Measurements from ENCODE around the gene NPW.

DNA sequence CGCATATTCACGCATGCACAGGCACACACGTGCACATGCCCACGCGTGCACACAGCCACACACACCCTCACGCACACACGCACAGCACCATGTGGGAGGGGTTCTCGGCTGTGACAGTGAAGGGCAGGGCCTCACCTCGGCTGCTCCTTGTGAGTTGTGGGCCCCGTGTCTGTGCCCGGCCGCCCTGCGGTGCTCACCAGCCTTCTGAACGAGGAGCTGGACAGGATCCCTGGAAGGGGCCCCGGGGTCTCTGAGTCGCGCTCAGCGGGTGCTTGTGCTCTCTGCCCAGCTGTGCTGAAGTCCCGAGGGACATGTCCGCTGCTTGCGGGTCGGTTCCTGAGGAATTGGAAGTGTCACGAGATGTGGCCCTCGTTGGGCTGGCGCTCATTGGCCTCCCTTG lies 44.3 kb downstream of the NPW start:
- TF ChIP-seq, protein P1, sequence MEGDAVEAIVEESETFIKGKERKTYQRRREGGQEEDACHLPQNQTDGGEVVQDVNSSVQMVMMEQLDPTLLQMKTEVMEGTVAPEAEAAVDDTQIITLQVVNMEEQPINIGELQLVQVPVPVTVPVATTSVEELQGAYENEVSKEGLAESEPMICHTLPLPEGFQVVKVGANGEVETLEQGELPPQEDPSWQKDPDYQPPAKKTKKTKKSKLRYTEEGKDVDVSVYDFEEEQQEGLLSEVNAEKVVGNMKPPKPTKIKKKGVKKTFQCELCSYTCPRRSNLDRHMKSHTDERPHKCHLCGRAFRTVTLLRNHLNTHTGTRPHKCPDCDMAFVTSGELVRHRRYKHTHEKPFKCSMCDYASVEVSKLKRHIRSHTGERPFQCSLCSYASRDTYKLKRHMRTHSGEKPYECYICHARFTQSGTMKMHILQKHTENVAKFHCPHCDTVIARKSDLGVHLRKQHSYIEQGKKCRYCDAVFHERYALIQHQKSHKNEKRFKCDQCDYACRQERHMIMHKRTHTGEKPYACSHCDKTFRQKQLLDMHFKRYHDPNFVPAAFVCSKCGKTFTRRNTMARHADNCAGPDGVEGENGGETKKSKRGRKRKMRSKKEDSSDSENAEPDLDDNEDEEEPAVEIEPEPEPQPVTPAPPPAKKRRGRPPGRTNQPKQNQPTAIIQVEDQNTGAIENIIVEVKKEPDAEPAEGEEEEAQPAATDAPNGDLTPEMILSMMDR (conservative IDR thresholded peaks at IDR 0.05): no peak
- no peak for TF ChIP-seq ZFX (IDR thresholded peaks at IDR 0.05)
